Fibroblast of villous mesenchyme (primary cell): ENCODE data around the gene FBXL17. TPM values are rescaled to one million over a fixed set of nuclear protein-coding genes. Genes with fewer than 3 reads are reported as not detected.
A peak's percentile ranks its signal among the peaks of the same experiment; 100 is the strongest.

Source experiments
- DNase-seq: peaks from one replicate; pipeline ENCODE4 v3.0.0-alpha.2; 2010; ENCODE audit warnings: low read depth
- H3K4me3 ChIP-seq: 2 replicates; pipeline ENCODE4 v1.5.1; 2011; ENCODE audit warnings: low read depth, mild to moderate bottlenecking, low read length
- total RNA-seq: library from RNA; depleted of rRNA; stranded (reverse); fragments of >200 nt; gene quantifications from 2 replicates; pipeline ENCODE4 v1.2.3, GENCODE V29; 2012
- TF ChIP-seq, protein P1 (sequence below): IDR thresholded peaks from 2 replicates; pipeline ENCODE4 v1.5.1; 2012; ENCODE audit warnings: low read depth, mild to moderate bottlenecking, low read length; ENCODE audit not compliant: insufficient read depth

The FBXL17 gene
- total RNA-seq, 1 donor: 20.3 TPM

DNA sequence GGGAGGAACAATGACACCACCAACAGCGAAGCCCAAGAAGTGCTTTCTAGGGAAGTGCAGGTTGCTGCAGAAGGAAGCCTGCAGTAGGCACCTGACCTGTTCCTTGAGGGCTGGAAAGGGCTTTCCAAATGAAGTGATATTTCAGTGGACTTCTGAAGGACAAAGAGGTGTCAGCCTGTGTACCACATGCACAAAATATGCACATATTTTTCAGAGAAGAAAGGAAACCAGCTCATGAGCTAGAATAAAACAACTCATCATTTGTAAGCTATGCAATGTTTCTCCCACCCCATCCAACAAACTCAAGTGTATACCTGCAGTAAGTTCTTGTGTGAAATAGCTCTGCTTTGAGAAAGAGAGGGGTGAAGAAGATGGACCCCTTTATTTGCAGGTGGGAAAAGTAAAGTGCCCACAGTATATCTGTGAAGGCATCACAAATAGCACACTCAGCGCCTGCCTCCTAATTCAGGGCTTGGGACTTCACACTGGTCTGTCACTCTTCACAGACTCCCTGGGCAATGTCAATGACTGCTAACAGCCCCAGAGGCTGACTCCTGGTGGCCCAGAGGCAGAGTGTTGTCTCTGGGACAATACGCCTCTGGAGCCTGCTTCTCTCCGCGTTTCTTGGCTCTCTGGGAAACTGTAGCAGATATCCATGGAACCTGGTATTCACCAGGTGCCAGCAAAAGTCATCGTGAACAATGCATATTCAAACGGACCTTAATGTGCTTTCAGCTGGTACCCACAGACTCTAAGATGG is 513.1 kb downstream of the FBXL17 start:
- no peak overlapping the region for H3K4me3 ChIP-seq
- TF ChIP-seq, protein P1, sequence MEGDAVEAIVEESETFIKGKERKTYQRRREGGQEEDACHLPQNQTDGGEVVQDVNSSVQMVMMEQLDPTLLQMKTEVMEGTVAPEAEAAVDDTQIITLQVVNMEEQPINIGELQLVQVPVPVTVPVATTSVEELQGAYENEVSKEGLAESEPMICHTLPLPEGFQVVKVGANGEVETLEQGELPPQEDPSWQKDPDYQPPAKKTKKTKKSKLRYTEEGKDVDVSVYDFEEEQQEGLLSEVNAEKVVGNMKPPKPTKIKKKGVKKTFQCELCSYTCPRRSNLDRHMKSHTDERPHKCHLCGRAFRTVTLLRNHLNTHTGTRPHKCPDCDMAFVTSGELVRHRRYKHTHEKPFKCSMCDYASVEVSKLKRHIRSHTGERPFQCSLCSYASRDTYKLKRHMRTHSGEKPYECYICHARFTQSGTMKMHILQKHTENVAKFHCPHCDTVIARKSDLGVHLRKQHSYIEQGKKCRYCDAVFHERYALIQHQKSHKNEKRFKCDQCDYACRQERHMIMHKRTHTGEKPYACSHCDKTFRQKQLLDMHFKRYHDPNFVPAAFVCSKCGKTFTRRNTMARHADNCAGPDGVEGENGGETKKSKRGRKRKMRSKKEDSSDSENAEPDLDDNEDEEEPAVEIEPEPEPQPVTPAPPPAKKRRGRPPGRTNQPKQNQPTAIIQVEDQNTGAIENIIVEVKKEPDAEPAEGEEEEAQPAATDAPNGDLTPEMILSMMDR: no peak
- no peak for DNase-seq

DNA sequence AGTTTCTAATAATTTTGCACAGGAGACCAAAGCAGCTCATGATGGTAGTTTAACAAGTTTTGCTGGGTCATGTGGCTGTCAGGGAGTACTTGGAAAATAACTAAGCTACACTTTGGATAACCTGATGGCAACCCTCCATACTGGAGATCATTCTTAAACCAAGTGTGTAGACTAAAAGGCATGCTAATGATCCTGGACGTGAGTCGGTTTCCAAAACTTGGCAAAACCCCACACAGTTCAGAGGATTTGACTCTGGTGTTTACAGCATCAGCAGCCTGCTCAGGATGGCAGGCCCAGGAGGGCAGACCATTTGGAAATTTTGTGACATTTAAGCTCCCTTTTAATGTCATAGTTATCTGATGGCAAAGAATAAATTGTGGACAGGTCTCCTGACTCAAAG is 514.6 kb downstream of the FBXL17 start:
- DNase-seq: no peak
- TF ChIP-seq, protein P1: no peak
- H3K4me3 ChIP-seq: no peak overlapping the region

DNA sequence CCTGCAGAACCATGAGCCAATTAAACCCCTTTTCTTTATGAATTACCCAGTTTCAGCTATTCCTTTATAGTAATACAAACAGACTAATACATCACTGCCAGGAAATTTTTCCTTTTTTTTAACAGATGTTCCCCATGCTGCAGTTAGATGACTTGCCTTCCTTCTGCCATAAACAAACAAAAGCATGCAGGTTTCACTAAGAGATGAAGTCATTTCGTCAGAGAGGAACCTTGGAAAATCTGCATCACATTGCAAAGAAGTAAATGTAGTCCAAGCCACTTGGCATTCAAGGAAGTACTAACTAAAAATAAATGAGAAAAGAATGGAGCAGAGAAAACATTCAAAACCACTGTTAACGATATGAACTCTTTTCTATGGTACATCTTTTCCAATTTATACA is 517.1 kb downstream of the FBXL17 start:
- TF ChIP-seq, protein P1: no peak
- DNase-seq: peak; percentile 6

DNA sequence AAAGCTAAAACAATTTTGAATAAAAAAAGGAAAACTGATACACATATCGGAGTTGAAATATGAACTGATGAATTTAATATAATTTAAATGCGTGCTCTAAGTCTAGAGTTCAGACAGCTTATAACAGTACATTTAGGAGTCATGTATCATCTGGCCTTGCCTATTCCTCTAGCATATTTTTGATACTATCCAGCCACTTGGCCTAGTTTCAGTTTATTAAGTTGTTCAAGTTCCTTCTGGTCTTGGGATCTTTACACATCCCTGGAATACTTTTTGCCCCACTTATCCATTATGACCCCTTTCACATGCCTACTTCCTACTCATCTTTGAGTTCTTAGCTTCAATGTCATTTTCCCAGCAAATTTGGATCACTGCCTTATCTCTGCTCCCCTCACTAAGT is 518.8 kb downstream of the FBXL17 start:
- TF ChIP-seq, protein P1: no peak
- no peak for DNase-seq
- H3K4me3 ChIP-seq: no peak overlapping the region

More for the DNA sequence above, 517.1 kb downstream of the FBXL17 start:
- H3K4me3 ChIP-seq: no peak overlapping the region

DNA sequence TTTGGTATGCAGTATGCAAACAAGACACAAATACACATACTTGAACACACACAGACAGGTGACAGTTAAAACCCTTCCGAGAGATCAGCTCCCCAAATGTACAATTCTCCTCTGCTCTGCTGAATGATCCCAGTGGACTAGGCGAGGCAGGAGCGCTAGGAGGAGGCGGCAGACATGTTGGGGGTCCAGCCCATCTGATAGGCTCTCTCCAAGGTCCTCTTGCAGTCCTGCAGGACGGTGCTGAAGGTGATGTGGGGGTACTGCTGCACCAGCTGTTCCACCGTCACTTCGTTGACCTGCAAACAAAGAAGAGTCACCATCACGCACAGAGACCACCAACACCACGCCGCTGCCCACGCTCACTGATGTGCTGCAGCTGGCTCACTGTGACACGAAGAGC is 520.3 kb downstream of the FBXL17 start:
- TF ChIP-seq, protein P1: no peak
- DNase-seq: no peak
- no peak overlapping the region for H3K4me3 ChIP-seq

DNA sequence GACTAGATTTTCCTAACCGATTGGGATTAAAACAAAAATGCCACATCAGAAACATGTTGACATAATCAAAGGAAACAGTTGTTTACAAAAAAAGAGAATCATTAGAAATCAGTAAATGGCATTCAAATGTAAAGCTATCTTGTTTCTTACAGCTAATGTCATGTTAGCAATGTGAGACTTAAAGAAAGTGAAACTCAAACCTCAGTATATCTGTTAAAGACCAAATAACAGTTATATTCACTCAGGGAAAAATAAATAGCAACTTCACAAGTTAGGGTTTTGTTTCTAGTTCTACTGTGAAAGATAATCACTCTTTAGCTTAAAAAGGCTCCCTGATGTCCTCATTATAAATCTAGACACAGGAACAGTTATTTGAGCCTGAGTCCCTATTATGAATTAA is 521.9 kb downstream of the FBXL17 start:
- no peak overlapping the region for H3K4me3 ChIP-seq
- DNase-seq: no peak
- TF ChIP-seq, protein P1: no peak

DNA sequence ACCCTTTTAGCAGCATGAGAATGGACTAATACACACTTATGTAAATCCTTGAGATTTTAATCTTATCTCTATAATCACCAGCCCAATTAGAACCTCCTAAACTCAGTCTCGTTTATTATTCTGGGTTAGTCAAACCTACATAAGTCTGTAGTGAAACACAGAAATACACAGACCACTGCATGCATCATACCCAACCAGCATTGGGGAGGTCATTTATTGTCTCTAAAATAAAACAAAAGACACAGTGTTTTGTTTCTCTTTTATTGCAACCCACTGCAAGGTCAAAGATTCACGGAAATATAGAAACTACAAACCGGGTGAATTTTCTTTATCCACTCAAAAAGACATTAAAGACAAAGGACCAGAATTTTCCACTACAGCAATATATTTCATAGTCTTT is 523.1 kb downstream of the FBXL17 start:
- no peak overlapping the region for H3K4me3 ChIP-seq
- DNase-seq: no peak
- TF ChIP-seq, protein P1: no peak
